ENCODE measurements around the gene CDK11B.
A peak's percentile ranks its signal among the peaks of the same experiment; 100 is the strongest.

The CDK11B gene

DNA sequence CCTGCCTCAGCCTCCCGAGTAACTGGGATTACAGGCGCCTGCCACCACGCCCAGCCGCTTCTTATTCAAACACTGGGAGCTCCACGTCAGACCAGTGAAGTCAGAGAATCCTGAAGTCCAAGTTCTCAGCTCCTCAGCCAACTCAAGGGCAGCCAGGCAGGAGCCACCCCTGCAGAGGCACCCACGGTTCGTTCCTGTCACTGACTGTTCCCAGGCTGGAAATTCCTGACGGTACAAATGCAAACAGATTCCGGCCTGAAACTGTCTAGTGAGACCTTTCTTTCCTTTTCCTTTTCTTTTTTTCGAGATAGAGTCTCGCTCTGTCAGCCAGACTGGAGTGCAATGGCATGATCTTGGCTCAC is 22.1 kb upstream of the CDK11B start:
- no peak overlapping the region for H3K4me3 ChIP-seq (ENCODE audit: low read length)
- peaks cover 8% of the 10 kb centered on the region; the same call in 1 of the 2 replicates for H4K20me1 ChIP-seq (ENCODE audit: insufficient read depth, low read length)
- TF ChIP-seq EZH2phosphoT487 (IDR thresholded peaks at IDR 0.05; ENCODE audit: low read depth) (no peak), CTCF (IDR thresholded peaks at IDR 0.05; ENCODE audit: low read depth, low read length) (no peak)
- no peak overlapping the region for H2AFZ ChIP-seq (ENCODE audit: low read depth, low read length)
- no peak overlapping the region for H3K4me2 ChIP-seq (ENCODE audit: low read length)
- peaks cover 21% of the 10 kb centered on the region for H3K4me1 ChIP-seq (ENCODE audit: low read length)
- no peaks in the 10 kb centered on the region for H3K9me3 ChIP-seq (ENCODE audit: insufficient read depth, low read length)
- peaks cover 65% of the 10 kb centered on the region for H3K79me2 ChIP-seq (ENCODE audit: low read length)
- H3K9ac ChIP-seq (ENCODE audit: low read length): no peak overlapping the region
- H3K27me3 ChIP-seq (ENCODE audit: low read depth, low read length): no peaks in the 10 kb centered on the region
- no peak overlapping the region for H3K27ac ChIP-seq (ENCODE audit: low read length)
- no peaks in the 10 kb centered on the region for H3K36me3 ChIP-seq (replicated peaks; ENCODE audit: low read depth, low read length)

DNA sequence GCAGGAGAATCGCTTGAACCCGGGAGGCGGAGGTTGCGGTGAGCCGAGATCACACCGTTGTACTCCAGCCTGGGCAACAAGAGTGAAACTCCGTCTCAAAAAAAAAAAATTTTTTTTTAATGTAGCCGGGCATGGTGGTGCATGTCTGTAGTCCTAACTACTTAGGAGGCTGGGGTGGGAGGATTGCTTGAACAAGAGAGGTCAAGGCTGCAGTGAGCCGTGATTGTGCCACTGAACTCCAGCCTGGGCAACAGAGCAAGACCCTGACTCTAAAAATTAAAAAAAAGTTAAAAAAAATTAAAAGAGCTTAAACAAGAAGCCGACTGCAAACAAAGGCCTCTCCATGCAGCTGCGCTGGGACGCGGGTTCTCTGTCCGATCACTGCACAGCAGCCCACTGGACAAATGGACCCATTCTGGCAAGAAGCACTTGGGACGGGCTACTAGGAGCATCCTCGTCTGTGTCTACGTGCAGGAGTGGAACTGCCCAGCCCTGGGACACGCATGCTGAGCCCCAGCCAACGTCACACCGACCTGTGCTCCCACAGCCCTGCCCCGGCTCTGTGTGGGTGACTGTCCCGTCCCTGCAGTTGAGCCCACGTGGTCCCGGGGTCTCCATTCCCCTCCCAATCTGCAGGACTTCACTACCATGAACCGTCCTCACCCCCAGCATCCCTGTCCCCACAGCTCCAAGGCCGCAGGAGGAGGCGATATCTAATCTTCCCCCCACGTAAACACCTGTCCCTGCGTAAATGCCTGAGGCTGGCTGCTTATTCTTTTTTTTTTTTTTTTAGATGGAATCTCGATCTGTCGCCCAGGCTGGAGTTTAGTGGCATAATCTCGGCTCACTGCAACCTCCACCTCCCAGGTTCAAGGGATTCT is 21.5 kb upstream of the CDK11B start:
- Histone ChIP-seq H3K4me2 (ENCODE audit: low read length) (no peak overlapping the region), H3K9me3 (ENCODE audit: insufficient read depth, low read length) (no peaks in the 10 kb centered on the region), H3K27me3 (ENCODE audit: low read depth, low read length) (no peaks in the 10 kb centered on the region), H2AFZ (ENCODE audit: low read depth, low read length) (no peak overlapping the region), H3K9ac (ENCODE audit: low read length) (no peak overlapping the region), H3K79me2 (ENCODE audit: low read length) (peaks cover 59% of the 10 kb centered on the region), H3K36me3 (replicated peaks; ENCODE audit: low read depth, low read length) (no peaks in the 10 kb centered on the region), H4K20me1 (ENCODE audit: insufficient read depth, low read length) (peaks cover 5% of the 10 kb centered on the region; the same call in 1 of the 2 replicates), H3K4me3 (ENCODE audit: low read length) (no peak overlapping the region), H3K27ac (ENCODE audit: low read length) (no peak overlapping the region), H3K4me1 (ENCODE audit: low read length) (peaks cover 21% of the 10 kb centered on the region)
- TF ChIP-seq CTCF (IDR thresholded peaks at IDR 0.05; ENCODE audit: low read depth, low read length) (no peak), EZH2phosphoT487 (IDR thresholded peaks at IDR 0.05; ENCODE audit: low read depth) (no peak)

- Histone ChIP-seq H3K79me2 (ENCODE audit: low read length) (peaks cover 50% of the 10 kb centered on the region), H3K27ac (ENCODE audit: low read length) (peak overlapping the region; percentile 84), H2AFZ (ENCODE audit: low read depth, low read length) (no peak overlapping the region), H3K36me3 (replicated peaks; ENCODE audit: low read depth, low read length) (no peaks in the 10 kb centered on the region), H3K4me2 (ENCODE audit: low read length) (peak overlapping the region; percentile 97), H4K20me1 (ENCODE audit: insufficient read depth, low read length) (no peaks in the 10 kb centered on the region), H3K9ac (ENCODE audit: low read length) (peak overlapping the region; percentile 75), H3K4me1 (ENCODE audit: low read length) (peaks cover 21% of the 10 kb centered on the region), H3K9me3 (ENCODE audit: insufficient read depth, low read length) (no peaks in the 10 kb centered on the region), H3K27me3 (ENCODE audit: low read depth, low read length) (no peaks in the 10 kb centered on the region), H3K4me3 (ENCODE audit: low read length) (peak overlapping the region; percentile 77)
- TF ChIP-seq EZH2phosphoT487 (IDR thresholded peaks at IDR 0.05; ENCODE audit: low read depth) (no peak), CTCF (IDR thresholded peaks at IDR 0.05; ENCODE audit: low read depth, low read length) (peak; percentile 77)
Observed at GRCh38 chr1:1678581-1679380, 20.0 kb upstream of the CDK11B start.
